ENCODE data around the gene ANKRD11.

The ANKRD11 gene

GRCh38 chr16:89370081-89370511 lies 120.3 kb downstream of the ANKRD11 start:
- TF ChIP-seq CTCF (IDR thresholded peaks at IDR 0.05; ENCODE audit: low read depth, low read length): no peak
- Histone ChIP-seq H3K9me3 (ENCODE audit: severe bottlenecking) (no peaks in the 10 kb centered on the region), H3K4me3 (ENCODE audit: low read depth, low read length) (no peak overlapping the region), H3K27me3 (ENCODE audit: insufficient read depth, low read depth, severe bottlenecking) (no peaks in the 10 kb centered on the region), H3K27ac (no peak overlapping the region), H3K36me3 (no peaks in the 10 kb centered on the region)
- DNase-seq: no peak

GRCh38 chr16:89369266-89369895 lies 121.0 kb downstream of the ANKRD11 start:
- Histone ChIP-seq H3K27ac (no peak overlapping the region), H3K36me3 (no peaks in the 10 kb centered on the region), H3K27me3 (ENCODE audit: insufficient read depth, low read depth, severe bottlenecking) (no peaks in the 10 kb centered on the region), H3K9me3 (ENCODE audit: severe bottlenecking) (no peaks in the 10 kb centered on the region), H3K4me3 (ENCODE audit: low read depth, low read length) (no peak overlapping the region)
- DNase-seq: no peak
- no peak for TF ChIP-seq CTCF (IDR thresholded peaks at IDR 0.05; ENCODE audit: low read depth, low read length)

GRCh38 chr16:89368604-89369249 lies 121.6 kb downstream of the ANKRD11 start:
- no peaks in the 10 kb centered on the region for H3K9me3 ChIP-seq (ENCODE audit: severe bottlenecking)
- TF ChIP-seq CTCF (IDR thresholded peaks at IDR 0.05; ENCODE audit: low read depth, low read length): no peak
- H3K27me3 ChIP-seq (ENCODE audit: insufficient read depth, low read depth, severe bottlenecking): no peaks in the 10 kb centered on the region
- DNase-seq: no peak
- no peak overlapping the region for H3K27ac ChIP-seq
- H3K36me3 ChIP-seq: no peaks in the 10 kb centered on the region
- no peak overlapping the region for H3K4me3 ChIP-seq (ENCODE audit: low read depth, low read length)

- Histone ChIP-seq H3K36me3 (no peaks in the 10 kb centered on the region), H3K4me3 (ENCODE audit: low read depth, low read length) (no peak overlapping the region), H3K27ac (no peak overlapping the region), H3K9me3 (ENCODE audit: severe bottlenecking) (no peaks in the 10 kb centered on the region), H3K27me3 (ENCODE audit: insufficient read depth, low read depth, severe bottlenecking) (no peaks in the 10 kb centered on the region)
- DNase-seq: no peak
- no peak for TF ChIP-seq CTCF (IDR thresholded peaks at IDR 0.05; ENCODE audit: low read depth, low read length)
These were observed 122.8 kb downstream of the ANKRD11 start for GRCh38 chr16:89367538-89367915.

GRCh38 chr16:89366561-89367537 lies 123.5 kb downstream of the ANKRD11 start:
- no peaks in the 10 kb centered on the region for H3K27me3 ChIP-seq (ENCODE audit: insufficient read depth, low read depth, severe bottlenecking)
- no peak overlapping the region for H3K4me3 ChIP-seq (ENCODE audit: low read depth, low read length)
- no peak overlapping the region for H3K27ac ChIP-seq
- no peaks in the 10 kb centered on the region for H3K9me3 ChIP-seq (ENCODE audit: severe bottlenecking)
- no peaks in the 10 kb centered on the region for H3K36me3 ChIP-seq
- no peak for TF ChIP-seq CTCF (IDR thresholded peaks at IDR 0.05; ENCODE audit: low read depth, low read length)
- no peak for DNase-seq
